SK-N-SH (cell line): Measurements from ENCODE around the gene ANKRD13B.
"Not testable (repeated sequence)": the region's sequence is repeated elsewhere in the genome, so short reads cannot be mapped to it uniquely, and the experiment has no call there.

ENCODE experiments used
- EP300 ChIP-seq, 2 experiments: IDR thresholded peaks; 2 replicates each; pipeline versions ENCODE4 v1.4.0 to v1.6.1; 2012; ENCODE audit warnings: borderline replicate concordance in 1 of 2, low read depth in 1 of 2, low read length in 1 of 2
- GABPA ChIP-seq: IDR thresholded peaks from 2 replicates; pipeline ENCODE4 v1.4.0; 2012; ENCODE audit warnings: low read depth, mild to moderate bottlenecking
- RCOR1 ChIP-seq: fragments of 150-350 bp; IDR thresholded peaks from 2 replicates; pipeline ENCODE4 v1.6.1; 2017; ENCODE audit warnings: antibody characterized with exemption, low read length
- TF ChIP-seq, protein P1 (sequence below): fragments of 200-600 bp; sonication (generic); IDR thresholded peaks from 2 replicates; pipeline ENCODE4 v1.6.1; 2017; ENCODE audit warnings: antibody characterized with exemption, mild to moderate bottlenecking, moderate library complexity
- TF ChIP-seq, protein P2 (sequence below): IDR thresholded peaks from 2 replicates; pipeline ENCODE4 v1.4.0; 2012; ENCODE audit warnings: low read depth

DNA sequence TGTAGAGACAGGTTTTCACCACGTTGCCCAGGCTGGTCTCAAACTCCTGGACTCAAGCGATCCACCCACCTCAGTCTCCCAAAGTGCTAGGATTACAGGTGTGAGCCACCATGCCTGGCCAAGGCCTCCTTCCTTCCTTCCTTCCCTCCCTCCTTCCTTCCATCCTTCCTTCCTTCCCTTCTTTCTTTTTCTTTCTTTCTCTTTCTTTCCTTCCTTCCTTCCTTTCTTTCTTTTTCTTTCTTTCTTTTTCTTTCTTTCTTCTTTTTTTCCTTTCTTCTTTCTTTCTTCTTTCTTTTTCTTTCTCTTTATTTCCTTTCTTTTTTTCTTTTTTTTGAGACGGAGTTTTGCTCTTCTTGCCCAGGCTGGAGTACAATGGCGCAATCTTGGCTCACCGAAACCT lies 34.8 kb upstream of the ANKRD13B start:
- not testable (repeated sequence) for TF ChIP-seq EP300 (IDR thresholded peaks at IDR 0.05; ENCODE audit: borderline replicate concordance in 1 of 2, low read depth in 1 of 2, low read length in 1 of 2); RCOR1; GABPA
- TF ChIP-seq, protein P1, sequence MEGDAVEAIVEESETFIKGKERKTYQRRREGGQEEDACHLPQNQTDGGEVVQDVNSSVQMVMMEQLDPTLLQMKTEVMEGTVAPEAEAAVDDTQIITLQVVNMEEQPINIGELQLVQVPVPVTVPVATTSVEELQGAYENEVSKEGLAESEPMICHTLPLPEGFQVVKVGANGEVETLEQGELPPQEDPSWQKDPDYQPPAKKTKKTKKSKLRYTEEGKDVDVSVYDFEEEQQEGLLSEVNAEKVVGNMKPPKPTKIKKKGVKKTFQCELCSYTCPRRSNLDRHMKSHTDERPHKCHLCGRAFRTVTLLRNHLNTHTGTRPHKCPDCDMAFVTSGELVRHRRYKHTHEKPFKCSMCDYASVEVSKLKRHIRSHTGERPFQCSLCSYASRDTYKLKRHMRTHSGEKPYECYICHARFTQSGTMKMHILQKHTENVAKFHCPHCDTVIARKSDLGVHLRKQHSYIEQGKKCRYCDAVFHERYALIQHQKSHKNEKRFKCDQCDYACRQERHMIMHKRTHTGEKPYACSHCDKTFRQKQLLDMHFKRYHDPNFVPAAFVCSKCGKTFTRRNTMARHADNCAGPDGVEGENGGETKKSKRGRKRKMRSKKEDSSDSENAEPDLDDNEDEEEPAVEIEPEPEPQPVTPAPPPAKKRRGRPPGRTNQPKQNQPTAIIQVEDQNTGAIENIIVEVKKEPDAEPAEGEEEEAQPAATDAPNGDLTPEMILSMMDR: not testable (repeated sequence)
- TF ChIP-seq, protein P2, sequence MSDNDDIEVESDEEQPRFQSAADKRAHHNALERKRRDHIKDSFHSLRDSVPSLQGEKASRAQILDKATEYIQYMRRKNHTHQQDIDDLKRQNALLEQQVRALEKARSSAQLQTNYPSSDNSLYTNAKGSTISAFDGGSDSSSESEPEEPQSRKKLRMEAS: not testable (repeated sequence)
